Hepatocyte (in vitro differentiated cells): ENCODE results near the gene SLC25A29.

Source experiments
- EZH2 ChIP-seq: fragments of 200-600 bp; sonication (generic); IDR thresholded peaks from 2 replicates; pipeline ENCODE4 v1.6.1; 2016; ENCODE audit warnings: antibody characterized with exemption, mild to moderate bottlenecking, borderline replicate concordance
- TF ChIP-seq, protein P1 (sequence below): fragments of 200-600 bp; sonication (generic); IDR thresholded peaks from 2 replicates; pipeline ENCODE4 v1.5.1; 2016; ENCODE audit warnings: antibody characterized with exemption, mild to moderate bottlenecking; ENCODE audit not compliant: poor library complexity

DNA sequence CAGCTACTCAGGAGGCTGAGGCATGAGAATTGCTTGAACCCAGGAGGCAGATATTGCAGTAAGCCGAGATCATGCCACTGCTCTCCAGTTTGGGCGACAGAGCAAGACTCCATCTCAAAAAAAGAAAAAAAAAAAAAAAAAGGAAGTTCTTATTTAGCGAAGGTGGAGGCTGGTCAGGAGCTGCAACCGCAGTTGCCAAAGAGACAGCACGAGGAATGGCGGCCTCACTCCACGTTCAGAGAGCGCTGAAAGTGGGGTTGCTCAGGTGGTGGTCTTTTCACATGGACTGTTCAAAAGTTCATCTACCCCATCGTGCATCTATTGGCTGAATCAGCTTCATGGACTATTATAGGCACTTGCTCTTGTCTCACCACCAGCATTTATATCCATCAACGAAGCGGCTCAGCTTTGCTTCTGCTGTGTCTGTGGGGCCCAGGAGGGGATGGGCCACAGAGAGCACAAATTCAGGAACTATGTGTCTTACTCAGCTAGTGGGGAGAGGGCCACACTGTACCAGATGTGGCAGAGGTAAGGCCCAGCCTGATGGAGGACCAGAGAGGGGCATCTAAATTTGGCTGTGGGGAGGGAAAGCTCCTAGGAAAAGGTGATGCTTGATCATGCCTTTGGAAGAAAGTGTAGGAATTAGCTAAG, 44.2 kb upstream of the SLC25A29 start:
- TF ChIP-seq, protein P1, sequence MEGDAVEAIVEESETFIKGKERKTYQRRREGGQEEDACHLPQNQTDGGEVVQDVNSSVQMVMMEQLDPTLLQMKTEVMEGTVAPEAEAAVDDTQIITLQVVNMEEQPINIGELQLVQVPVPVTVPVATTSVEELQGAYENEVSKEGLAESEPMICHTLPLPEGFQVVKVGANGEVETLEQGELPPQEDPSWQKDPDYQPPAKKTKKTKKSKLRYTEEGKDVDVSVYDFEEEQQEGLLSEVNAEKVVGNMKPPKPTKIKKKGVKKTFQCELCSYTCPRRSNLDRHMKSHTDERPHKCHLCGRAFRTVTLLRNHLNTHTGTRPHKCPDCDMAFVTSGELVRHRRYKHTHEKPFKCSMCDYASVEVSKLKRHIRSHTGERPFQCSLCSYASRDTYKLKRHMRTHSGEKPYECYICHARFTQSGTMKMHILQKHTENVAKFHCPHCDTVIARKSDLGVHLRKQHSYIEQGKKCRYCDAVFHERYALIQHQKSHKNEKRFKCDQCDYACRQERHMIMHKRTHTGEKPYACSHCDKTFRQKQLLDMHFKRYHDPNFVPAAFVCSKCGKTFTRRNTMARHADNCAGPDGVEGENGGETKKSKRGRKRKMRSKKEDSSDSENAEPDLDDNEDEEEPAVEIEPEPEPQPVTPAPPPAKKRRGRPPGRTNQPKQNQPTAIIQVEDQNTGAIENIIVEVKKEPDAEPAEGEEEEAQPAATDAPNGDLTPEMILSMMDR = no peak
- no peak for TF ChIP-seq EZH2
